A549 (cell line): ENCODE results near the gene NUTF2. TPM values are rescaled to one million over a fixed set of nuclear protein-coding genes. Genes with fewer than 3 reads are reported as not detected.

ENCODE experiments used
- ATAC-seq, 2 experiments: fragments of 200-7000 bp in 1 of 2; fragments of >200 bp in 1 of 2; cut with Nextera tagmentation in 1 of 2; cut with Tn5 transposase in 1 of 2; 3 replicates each; pipeline versions ENCODE4 v1.8.0 to v1.9.1; 2018 to 2020; ENCODE audit warnings: mild to moderate bottlenecking in 1 of 2, moderate library complexity in 1 of 2
- CTCF ChIA-PET: fragments of 300-600 bp; sonication (Branson Sonifier 250); formaldehyde crosslinking; extraction: SDS; loops from one replicate; lab custom pipeline; 2021; ENCODE audit warnings: antibody characterized with exemption, inconsistent platforms; lab: Yijun Ruan, JAX
- POLR2A ChIA-PET: fragments of 350-600 bp; formaldehyde crosslinking; extraction: SDS; loops from one replicate; lab custom pipeline; 2021; ENCODE audit warnings: antibody characterized with exemption, inconsistent platforms; lab: Yijun Ruan, JAX
- DNase-seq, 2 experiments: peaks; one replicate each; pipeline versions ENCODE4 v3.0.0 to v3.0.0-alpha.2; 2011 to 2016; ENCODE audit warnings: low read depth in 1 of 2, low spot score in 1 of 2
- FAIRE-seq: peaks from 2 replicates; lab custom pipeline; 2011; peaks lifted over from hg19 to GRCh38; lab: Jason Lieb, UNC
- H3K27ac ChIP-seq, 2 experiments: fragments of >200 bp; sonication (Bioruptor Twin); formaldehyde crosslinking; 3 replicates each; pipeline ENCODE4 v1.5.1; 2016 to 2017
- H3K4me1 ChIP-seq: fragments of >200 bp; sonication (Bioruptor Twin); formaldehyde crosslinking; 3 replicates; pipeline ENCODE4 v1.6.1; 2016
- H3K4me2 ChIP-seq: fragments of >200 bp; sonication (Bioruptor Twin); formaldehyde crosslinking; 3 replicates; pipeline ENCODE4 v1.6.1; 2016
- H3K4me3 ChIP-seq: fragments of >200 bp; sonication (Bioruptor Twin); formaldehyde crosslinking; 3 replicates; pipeline ENCODE4 v1.5.1; 2016
- H3K9me3 ChIP-seq: fragments of >200 bp; sonication (Bioruptor Twin); formaldehyde crosslinking; 3 replicates; pipeline ENCODE4 v1.6.1; 2016
- CBX2 ChIP-seq: fragments of 200-600 bp; sonication (generic); IDR thresholded peaks from 2 replicates; pipeline ENCODE4 v1.6.1; 2016; ENCODE audit warnings: low read depth, mild to moderate bottlenecking, borderline replicate concordance
- CBX8 ChIP-seq: fragments of 200-600 bp; sonication (generic); IDR thresholded peaks from 2 replicates; pipeline ENCODE4 v1.6.1; 2016
- CEBPB ChIP-seq, 2 experiments: fragments of >200 bp in 1 of 2; sonication (Bioruptor Twin) in 1 of 2; formaldehyde crosslinking in 1 of 2; IDR thresholded peaks; 2 replicates each; pipeline ENCODE4 v1.6.1; 2012 to 2016
- EHMT2 ChIP-seq: fragments of 200-600 bp; sonication (generic); IDR thresholded peaks from 2 replicates; pipeline ENCODE4 v1.6.1; 2016; ENCODE audit warnings: antibody characterized with exemption, low read depth, mild to moderate bottlenecking, moderate library complexity
- FOSL2 ChIP-seq, 2 experiments: fragments of 450-650 bp in 1 of 2; fragments of >200 bp in 1 of 2; sonication (Bioruptor Twin) in 1 of 2; formaldehyde crosslinking; IDR thresholded peaks; 2 replicates each; pipeline versions ENCODE4 v1.5.0 to v1.6.1; 2016 to 2020; ENCODE audit warnings: mild to moderate bottlenecking in 1 of 2, moderate library complexity in 1 of 2
- FOXS1 ChIP-seq: fragments of 250-450 bp; sonication (Bioruptor Pico); IDR thresholded peaks from 2 replicates; pipeline ENCODE4 v1.5.0; 2020; ENCODE audit warnings: mild to moderate bottlenecking, moderate library complexity
- GATA3 ChIP-seq: IDR thresholded peaks from 2 replicates; pipeline ENCODE4 v1.6.1; 2012; ENCODE audit warnings: borderline replicate concordance
- HEYL ChIP-seq: fragments of 250-450 bp; sonication (Bioruptor Pico); IDR thresholded peaks from 2 replicates; pipeline ENCODE4 v1.8.0; 2021; ENCODE audit warnings: mild to moderate bottlenecking, moderate library complexity
- HOXA7 ChIP-seq: fragments of 250-450 bp; sonication (Bioruptor Pico); IDR thresholded peaks from 2 replicates; pipeline ENCODE4 v1.5.0; 2020; ENCODE audit warnings: mild to moderate bottlenecking, moderate library complexity
- KDM1A ChIP-seq: fragments of 200-600 bp; sonication (generic); IDR thresholded peaks from 2 replicates; pipeline ENCODE4 v1.6.1; 2016; ENCODE audit warnings: low read depth, mild to moderate bottlenecking
- KDM5A ChIP-seq: fragments of 200-600 bp; sonication (generic); IDR thresholded peaks from 2 replicates; pipeline ENCODE4 v1.6.1; 2016; ENCODE audit warnings: antibody characterized with exemption, mild to moderate bottlenecking
- MAFK ChIP-seq: fragments of 450-650 bp; IDR thresholded peaks from 2 replicates; pipeline ENCODE4 v1.6.1; 2014; ENCODE audit not compliant: partially characterized antibody
- NFE2L2 ChIP-seq: fragments of 150-350 bp; conservative IDR thresholded peaks from 2 replicates; pipeline ENCODE4 v1.6.1; 2014; ENCODE audit warnings: low read length
- NR3C1 ChIP-seq: fragments of >200 bp; sonication (Bioruptor Twin); formaldehyde crosslinking; IDR thresholded peaks from 3 replicates; pipeline ENCODE4 v1.6.1; 2017
- PHF8 ChIP-seq: fragments of 200-600 bp; sonication (generic); IDR thresholded peaks from 2 replicates; pipeline ENCODE4 v1.6.1; 2016; ENCODE audit warnings: low read depth, mild to moderate bottlenecking, antibody characterized with exemption, moderate library complexity, borderline replicate concordance
- RAD21 ChIP-seq, 2 experiments: fragments of >200 bp in 1 of 2; sonication (Bioruptor Twin) in 1 of 2; formaldehyde crosslinking in 1 of 2; IDR thresholded peaks in 1 of 2; conservative IDR thresholded peaks in 1 of 2; 2 replicates in 1 of 2; 3 replicates in 1 of 2; pipeline ENCODE4 v1.6.1; 2012 to 2018; ENCODE audit warnings: inconsistent platforms in 1 of 2
- RARB ChIP-seq: fragments of 250-450 bp; sonication (Bioruptor Pico); IDR thresholded peaks from 2 replicates; pipeline ENCODE4 v1.8.0; 2021; ENCODE audit warnings: mild to moderate bottlenecking, moderate library complexity
- TFCP2L1 ChIP-seq: fragments of 250-450 bp; sonication (Bioruptor Pico); IDR thresholded peaks from 2 replicates; pipeline ENCODE4 v1.5.0; 2021; ENCODE audit warnings: mild to moderate bottlenecking
- ZSCAN20 ChIP-seq: fragments of 250-450 bp; sonication (Bioruptor Pico); IDR thresholded peaks from 2 replicates; pipeline ENCODE4 v1.8.0; 2022; ENCODE audit warnings: mild to moderate bottlenecking, moderate library complexity
- WGBS: methylation state at CpG from one replicate; pipeline ENCODE4 v1.1.6; 2017; ENCODE audit errors: missing lambda C conversion rate; 5-methylcytosine and 5-hydroxymethylcytosine counted together
- polyA plus RNA-seq, 4 experiments: library from polyadenylated mRNA; depleted of rRNA in 3 of 4; stranded (reverse); fragments of >200 nt; fragmentation: RNase III in 1 of 4; extraction: RNeasy Plus Mini Kit Qiagen cat#74134 plus additional on column Dnase treatment in 1 of 4; gene quantifications; 2 replicates in 3 of 4; 3 replicates in 1 of 4; pipeline ENCODE4 v1.2.3, GENCODE V29; 2011 to 2017
- TF ChIP-seq, protein P1 (sequence below): fragments of 250-450 bp; sonication (Bioruptor Pico); IDR thresholded peaks from 2 replicates; pipeline ENCODE4 v1.5.0; 2021; ENCODE audit warnings: mild to moderate bottlenecking, moderate library complexity, borderline replicate concordance
- TF ChIP-seq, protein P2 (sequence below): fragments of 200-600 bp; sonication (generic); IDR thresholded peaks from 2 replicates; pipeline ENCODE4 v1.6.1; 2016; ENCODE audit warnings: antibody characterized with exemption, mild to moderate bottlenecking, moderate library complexity
- TF ChIP-seq, protein P3 (sequence below): fragments of >200 bp; sonication (Bioruptor Twin); formaldehyde crosslinking; IDR thresholded peaks from 3 replicates; pipeline ENCODE4 v1.6.1; 2016
- TF ChIP-seq, protein P4 (sequence below): IDR thresholded peaks from 2 replicates; pipeline ENCODE4 v1.6.1; 2012
- TF ChIP-seq, protein P5 (sequence below): fragments of 450-650 bp; IDR thresholded peaks from 2 replicates; pipeline ENCODE4 v1.6.1; 2014; ENCODE audit warnings: antibody characterized with exemption
- TF ChIP-seq, protein P6 (sequence below): IDR thresholded peaks from 2 replicates; pipeline ENCODE4 v1.6.1; 2012; ENCODE audit warnings: low read depth, borderline replicate concordance

NUTF2 gene
- polyA plus RNA-seq, 2 of the 4 experiments (the other 2 are of a cell fraction): 168 to 287 TPM

DNA sequence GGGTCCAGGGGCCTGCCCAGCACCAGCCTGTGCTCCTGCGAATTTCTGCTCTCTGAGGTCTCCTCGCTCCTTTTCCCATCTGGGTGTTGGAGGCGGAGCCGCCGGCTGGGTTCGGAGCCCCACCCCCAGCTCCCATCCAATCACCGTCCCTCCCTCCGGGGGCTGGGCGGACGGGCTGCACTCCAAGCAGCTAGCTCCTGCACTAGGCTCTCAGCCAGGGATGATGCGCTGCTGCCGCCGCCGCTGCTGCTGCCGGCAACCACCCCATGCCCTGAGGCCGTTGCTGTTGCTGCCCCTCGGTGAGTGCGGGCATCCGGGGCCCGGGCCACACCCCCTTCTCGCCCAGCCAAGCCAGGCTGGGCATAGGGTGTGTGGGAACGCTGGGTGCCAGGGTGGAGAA is 38.0 kb downstream of the NUTF2 start, which contains the start of gene NRN1L:
NRN1L (plus strand) TSS at position 202 of the 400 bp plus-strand sequence; CDS start at position 221, 19 bp downstream.
- peak within 1 kb of the TSS in 1 of 2 experiments; percentile 58; a peak in 4 of 6 replicates for H3K27ac ChIP-seq
- POLR2A ChIA-PET: interaction anchor here (1.8 kb wide), 1 partner anchor 9 kb away, joined by 8 read pairs; the partner anchor contains the start of gene PSKH1
- H3K4me3 ChIP-seq: no peak within 1 kb of the TSS
- ATAC-seq (peak in 1 of 2 experiments; percentile 48; a peak in 3 of 6 replicates), DNase-seq (no peak), FAIRE-seq (no peak)
- H3K4me1 ChIP-seq: peaks cover 9% of the 10 kb centered on the region; the same call in 1 of the 3 replicates
- TF ChIP-seq EHMT2: no peak
- TF ChIP-seq RARB (CRISPR knock-in tag): no peak
- TF ChIP-seq, protein P1, sequence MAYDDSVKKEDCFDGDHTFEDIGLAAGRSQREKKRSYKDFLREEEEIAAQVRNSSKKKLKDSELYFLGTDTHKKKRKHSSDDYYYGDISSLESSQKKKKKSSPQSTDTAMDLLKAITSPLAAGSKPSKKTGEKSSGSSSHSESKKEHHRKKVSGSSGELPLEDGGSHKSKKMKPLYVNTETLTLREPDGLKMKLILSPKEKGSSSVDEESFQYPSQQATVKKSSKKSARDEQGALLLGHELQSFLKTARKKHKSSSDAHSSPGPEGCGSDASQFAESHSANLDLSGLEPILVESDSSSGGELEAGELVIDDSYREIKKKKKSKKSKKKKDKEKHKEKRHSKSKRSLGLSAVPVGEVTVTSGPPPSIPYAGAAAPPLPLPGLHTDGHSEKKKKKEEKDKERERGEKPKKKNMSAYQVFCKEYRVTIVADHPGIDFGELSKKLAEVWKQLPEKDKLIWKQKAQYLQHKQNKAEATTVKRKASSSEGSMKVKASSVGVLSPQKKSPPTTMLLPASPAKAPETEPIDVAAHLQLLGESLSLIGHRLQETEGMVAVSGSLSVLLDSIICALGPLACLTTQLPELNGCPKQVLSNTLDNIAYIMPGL (CRISPR knock-in tag): no peak
- TF ChIP-seq CBX8: no peak
- TF ChIP-seq, protein P2, sequence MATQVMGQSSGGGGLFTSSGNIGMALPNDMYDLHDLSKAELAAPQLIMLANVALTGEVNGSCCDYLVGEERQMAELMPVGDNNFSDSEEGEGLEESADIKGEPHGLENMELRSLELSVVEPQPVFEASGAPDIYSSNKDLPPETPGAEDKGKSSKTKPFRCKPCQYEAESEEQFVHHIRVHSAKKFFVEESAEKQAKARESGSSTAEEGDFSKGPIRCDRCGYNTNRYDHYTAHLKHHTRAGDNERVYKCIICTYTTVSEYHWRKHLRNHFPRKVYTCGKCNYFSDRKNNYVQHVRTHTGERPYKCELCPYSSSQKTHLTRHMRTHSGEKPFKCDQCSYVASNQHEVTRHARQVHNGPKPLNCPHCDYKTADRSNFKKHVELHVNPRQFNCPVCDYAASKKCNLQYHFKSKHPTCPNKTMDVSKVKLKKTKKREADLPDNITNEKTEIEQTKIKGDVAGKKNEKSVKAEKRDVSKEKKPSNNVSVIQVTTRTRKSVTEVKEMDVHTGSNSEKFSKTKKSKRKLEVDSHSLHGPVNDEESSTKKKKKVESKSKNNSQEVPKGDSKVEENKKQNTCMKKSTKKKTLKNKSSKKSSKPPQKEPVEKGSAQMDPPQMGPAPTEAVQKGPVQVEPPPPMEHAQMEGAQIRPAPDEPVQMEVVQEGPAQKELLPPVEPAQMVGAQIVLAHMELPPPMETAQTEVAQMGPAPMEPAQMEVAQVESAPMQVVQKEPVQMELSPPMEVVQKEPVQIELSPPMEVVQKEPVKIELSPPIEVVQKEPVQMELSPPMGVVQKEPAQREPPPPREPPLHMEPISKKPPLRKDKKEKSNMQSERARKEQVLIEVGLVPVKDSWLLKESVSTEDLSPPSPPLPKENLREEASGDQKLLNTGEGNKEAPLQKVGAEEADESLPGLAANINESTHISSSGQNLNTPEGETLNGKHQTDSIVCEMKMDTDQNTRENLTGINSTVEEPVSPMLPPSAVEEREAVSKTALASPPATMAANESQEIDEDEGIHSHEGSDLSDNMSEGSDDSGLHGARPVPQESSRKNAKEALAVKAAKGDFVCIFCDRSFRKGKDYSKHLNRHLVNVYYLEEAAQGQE: no peak
- TF ChIP-seq CBX2: no peak
- no peak for TF ChIP-seq RAD21 (conservative IDR thresholded peaks at IDR 0.05 in 1 of 2, IDR thresholded peaks at IDR 0.05 in 1 of 2)
- no peak for TF ChIP-seq KDM1A
- no peak for TF ChIP-seq FOXS1 (CRISPR knock-in tag)
- TF ChIP-seq, protein P3, sequence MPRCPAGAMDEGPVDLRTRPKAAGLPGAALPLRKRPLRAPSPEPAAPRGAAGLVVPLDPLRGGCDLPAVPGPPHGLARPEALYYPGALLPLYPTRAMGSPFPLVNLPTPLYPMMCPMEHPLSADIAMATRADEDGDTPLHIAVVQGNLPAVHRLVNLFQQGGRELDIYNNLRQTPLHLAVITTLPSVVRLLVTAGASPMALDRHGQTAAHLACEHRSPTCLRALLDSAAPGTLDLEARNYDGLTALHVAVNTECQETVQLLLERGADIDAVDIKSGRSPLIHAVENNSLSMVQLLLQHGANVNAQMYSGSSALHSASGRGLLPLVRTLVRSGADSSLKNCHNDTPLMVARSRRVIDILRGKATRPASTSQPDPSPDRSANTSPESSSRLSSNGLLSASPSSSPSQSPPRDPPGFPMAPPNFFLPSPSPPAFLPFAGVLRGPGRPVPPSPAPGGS: no peak
- no peak for TF ChIP-seq HEYL (CRISPR knock-in tag)
- H3K4me2 ChIP-seq: no peak within 1 kb of the TSS
- CTCF ChIA-PET: interaction anchor here (0.8 to 17.4 kb wide), 21 partner anchors 8 to 212 kb away, joined by 3 to 370 read pairs (median 11); partner anchors contain the start of genes CTRL, EDC4, PSKH1 and PSMB10
- H3K9me3 ChIP-seq: no peaks in the 10 kb centered on the region
- 86% methylated on average over 17 of the region's 22 CpGs for WGBS

DNA sequence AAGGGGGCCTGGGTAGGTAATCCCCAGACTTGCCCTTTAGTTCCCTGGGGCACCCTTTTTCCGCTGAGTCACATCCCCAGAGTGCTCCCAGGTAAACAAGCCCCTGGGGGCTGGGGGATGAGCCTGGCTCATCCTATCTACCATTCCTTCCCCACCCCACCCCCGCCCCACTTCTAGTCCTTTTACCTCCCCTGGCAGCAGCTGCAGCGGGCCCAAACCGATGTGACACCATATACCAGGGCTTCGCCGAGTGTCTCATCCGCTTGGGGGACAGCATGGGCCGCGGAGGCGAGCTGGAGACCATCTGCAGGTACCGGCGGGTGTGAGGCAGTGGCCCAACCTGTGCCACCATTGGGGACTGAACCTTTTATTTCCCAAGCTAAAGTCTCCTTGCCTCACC is 38.8 kb downstream of the NUTF2 start:
- 94% methylated on average over 10 of the region's 12 CpGs for WGBS
- Histone ChIP-seq H3K9me3 (no peaks in the 10 kb centered on the region), H3K4me2 (no peak overlapping the region), H3K4me1 (peaks cover 9% of the 10 kb centered on the region; the same call in 1 of the 3 replicates), H3K27ac (peak overlapping the region in 1 of 2 experiments; percentile 58; a peak in 4 of 6 replicates), H3K4me3 (no peak overlapping the region)
- CTCF ChIA-PET: interaction anchor here (0.9 to 17.4 kb wide), 10 partner anchors 11 to 365 kb away, joined by 3 to 370 read pairs (median 4); partner anchors contain the start of genes CTRL, EDC4 and PSMB10
- no peak for FAIRE-seq
- no peak for ATAC-seq
- DNase-seq: no peak
- POLR2A ChIA-PET: no interaction called here
- TF ChIP-seq TFCP2L1: no peak
- TF ChIP-seq, protein P4, sequence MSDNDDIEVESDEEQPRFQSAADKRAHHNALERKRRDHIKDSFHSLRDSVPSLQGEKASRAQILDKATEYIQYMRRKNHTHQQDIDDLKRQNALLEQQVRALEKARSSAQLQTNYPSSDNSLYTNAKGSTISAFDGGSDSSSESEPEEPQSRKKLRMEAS: no peak
- TF ChIP-seq GATA3: no peak
- no peak for TF ChIP-seq NFE2L2
- no peak for TF ChIP-seq HOXA7 (CRISPR knock-in tag)
- TF ChIP-seq FOSL2 (IDR thresholded peaks at IDR 0.05): no peak
- TF ChIP-seq FOSL2 (CRISPR knock-in tag; IDR thresholded peaks at IDR 0.05): no peak
- TF ChIP-seq CBX2: no peak
- TF ChIP-seq, protein P5, sequence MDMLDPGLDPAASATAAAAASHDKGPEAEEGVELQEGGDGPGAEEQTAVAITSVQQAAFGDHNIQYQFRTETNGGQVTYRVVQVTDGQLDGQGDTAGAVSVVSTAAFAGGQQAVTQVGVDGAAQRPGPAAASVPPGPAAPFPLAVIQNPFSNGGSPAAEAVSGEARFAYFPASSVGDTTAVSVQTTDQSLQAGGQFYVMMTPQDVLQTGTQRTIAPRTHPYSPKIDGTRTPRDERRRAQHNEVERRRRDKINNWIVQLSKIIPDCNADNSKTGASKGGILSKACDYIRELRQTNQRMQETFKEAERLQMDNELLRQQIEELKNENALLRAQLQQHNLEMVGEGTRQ: no peak
- no peak for TF ChIP-seq CEBPB (IDR thresholded peaks at IDR 0.05)
- TF ChIP-seq RAD21 (conservative IDR thresholded peaks at IDR 0.05 in 1 of 2, IDR thresholded peaks at IDR 0.05 in 1 of 2): no peak
- TF ChIP-seq, protein P6, sequence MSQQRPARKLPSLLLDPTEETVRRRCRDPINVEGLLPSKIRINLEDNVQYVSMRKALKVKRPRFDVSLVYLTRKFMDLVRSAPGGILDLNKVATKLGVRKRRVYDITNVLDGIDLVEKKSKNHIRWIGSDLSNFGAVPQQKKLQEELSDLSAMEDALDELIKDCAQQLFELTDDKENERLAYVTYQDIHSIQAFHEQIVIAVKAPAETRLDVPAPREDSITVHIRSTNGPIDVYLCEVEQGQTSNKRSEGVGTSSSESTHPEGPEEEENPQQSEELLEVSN: no peak
- TF ChIP-seq, protein P1 (CRISPR knock-in tag): no peak
- TF ChIP-seq NR3C1: no peak
- TF ChIP-seq KDM5A: no peak
- no peak for TF ChIP-seq PHF8
- no peak for TF ChIP-seq MAFK
- no peak for TF ChIP-seq ZSCAN20 (CRISPR knock-in tag)
